ENCODE measurements around the gene SUSD1. TPM values are rescaled to one million over a fixed set of nuclear protein-coding genes. Genes with fewer than 3 reads are reported as not detected.
"Not testable (repeated sequence)": the region's sequence is repeated elsewhere in the genome, so short reads cannot be mapped to it uniquely, and the experiment has no call there.

The SUSD1 gene
- polyA plus RNA-seq, 1 donor = 9.7 TPM

GRCh38 chr9:112173489-112174221, 1.4 kb downstream of the SUSD1 start:
- no peak for DNase-seq (ENCODE audit: low read depth)

DNA sequence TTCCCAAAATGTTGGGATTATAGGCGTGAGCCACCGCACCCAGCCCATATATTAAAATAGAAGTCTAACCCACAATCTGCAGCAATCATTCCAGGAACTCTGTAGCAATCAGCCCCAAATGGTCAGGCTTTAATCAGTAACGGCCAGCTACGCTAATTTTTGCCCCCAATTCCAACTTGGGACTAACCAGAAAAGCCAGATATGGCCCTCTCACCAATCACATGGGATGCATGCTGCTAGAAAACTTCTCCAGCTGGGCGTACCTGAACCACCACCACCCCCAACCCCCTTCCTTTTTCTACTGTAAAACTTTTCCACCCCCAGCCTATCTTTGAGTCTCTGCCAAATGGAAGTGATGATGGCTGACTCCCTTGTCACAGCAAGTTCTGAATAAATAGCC, 4.1 kb downstream of the SUSD1 start:
- no peak for DNase-seq (ENCODE audit: low read depth)

GRCh38 chr9:112170235-112170634, 4.9 kb downstream of the SUSD1 start:
- no peak for DNase-seq (ENCODE audit: low read depth)

DNA sequence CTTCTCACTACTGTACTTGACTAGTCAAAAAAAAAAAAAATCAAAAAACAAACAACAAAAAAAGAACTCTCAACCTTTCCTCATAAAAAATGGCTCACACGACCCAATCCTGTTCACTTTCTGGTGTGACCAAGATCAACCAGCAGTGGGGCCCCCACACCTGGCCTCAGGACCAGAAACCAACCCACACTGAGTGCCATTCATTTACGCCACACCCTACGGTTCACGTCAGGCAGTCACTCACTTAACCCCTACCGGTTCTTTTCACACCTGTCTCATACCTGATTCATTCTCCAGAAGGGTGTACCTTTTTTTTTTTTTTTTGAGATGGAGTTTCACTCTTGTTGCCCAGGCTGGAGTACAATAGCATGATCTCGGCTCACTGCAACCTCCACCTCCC, 5.7 kb downstream of the SUSD1 start:
- no peak for DNase-seq (ENCODE audit: low read depth)

DNA sequence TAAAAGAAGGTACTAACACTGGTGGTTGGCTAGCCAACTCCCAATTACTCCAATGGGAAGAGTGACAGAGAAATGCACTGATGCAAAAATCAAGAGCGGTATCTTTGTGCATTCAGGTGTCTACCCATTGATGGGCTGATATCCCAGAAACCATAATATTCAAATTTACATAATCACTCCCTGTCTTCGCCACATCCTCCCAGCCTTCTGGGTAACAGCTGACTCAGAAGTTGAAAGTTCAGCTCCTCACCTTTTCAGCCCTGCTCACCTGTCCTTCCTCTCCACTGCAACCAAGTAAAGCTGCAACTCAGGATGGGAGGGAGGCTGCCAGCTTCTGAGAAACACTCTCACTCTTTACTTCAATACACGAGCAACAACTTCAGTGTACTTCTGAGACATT, 6.9 kb downstream of the SUSD1 start:
- DNase-seq (ENCODE audit: low read depth) = no peak

GRCh38 chr9:112166176-112167140, 8.6 kb downstream of the SUSD1 start:
- DNase-seq (ENCODE audit: low read depth) = no peak

GRCh38 chr9:112162621-112163413, 12.3 kb downstream of the SUSD1 start:
- DNase-seq (ENCODE audit: low read depth) = no peak

GRCh38 chr9:112159781-112160180, 15.3 kb downstream of the SUSD1 start:
- no peak for DNase-seq (ENCODE audit: low read depth)

DNA sequence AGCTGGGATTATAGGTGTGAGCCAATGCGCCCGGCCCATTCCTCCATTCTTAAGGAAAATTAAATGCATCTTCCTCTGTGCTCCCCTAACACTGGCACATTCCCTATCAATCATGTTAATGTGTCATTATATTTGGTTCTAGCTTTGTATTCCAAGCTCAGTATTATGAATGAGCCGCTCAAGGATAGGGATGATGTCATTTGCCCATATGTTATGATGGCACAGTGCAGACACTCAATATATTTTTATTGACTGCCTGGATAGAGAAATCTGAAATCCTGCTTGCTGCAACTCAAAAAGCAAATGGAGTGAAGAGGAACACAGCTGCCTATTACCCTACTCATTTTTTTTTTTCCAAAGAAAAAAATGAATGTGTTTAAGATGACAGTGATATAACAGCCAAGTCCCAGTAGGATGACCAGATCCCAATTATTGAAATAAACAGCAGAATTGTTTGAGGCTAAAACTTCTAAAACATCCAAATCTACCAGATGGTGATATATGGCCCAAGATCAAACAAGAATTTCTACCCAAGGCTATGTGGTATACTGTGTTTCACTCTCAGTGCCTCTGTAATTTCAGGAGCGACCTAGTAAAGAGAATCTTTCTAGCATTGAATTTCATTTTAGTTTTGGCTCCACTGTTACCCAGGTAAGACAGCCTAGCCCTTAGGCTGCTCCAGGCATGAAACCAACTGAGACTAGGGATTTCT, 16.3 kb downstream of the SUSD1 start:
- DNase-seq (ENCODE audit: low read depth) = no peak

DNA sequence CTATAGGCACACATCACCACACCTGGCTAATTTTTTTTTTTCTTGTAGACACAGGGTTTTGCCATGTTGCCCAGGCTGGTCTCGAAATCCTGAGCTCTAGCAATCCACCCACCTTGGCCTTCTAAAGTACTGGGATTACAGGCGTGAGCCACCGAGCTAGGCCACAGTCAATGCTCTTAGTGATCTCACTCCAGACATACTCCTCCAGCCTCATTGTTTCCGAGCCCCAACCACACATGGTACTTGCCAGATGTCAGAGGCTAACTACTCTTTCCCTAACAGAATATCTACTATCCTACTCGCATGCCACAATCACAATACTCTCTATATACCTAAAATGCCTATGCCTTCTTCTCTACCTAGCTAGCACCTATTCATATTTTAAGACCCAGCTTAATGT, 17.1 kb downstream of the SUSD1 start:
- no peak for DNase-seq (ENCODE audit: low read depth)

- no peak for DNase-seq (ENCODE audit: low read depth)
These were observed 18.0 kb downstream of the SUSD1 start for GRCh38 chr9:112157087-112157486.

- DNase-seq (ENCODE audit: low read depth) = no peak
These were observed 25.9 kb downstream of the SUSD1 start for GRCh38 chr9:112149211-112149610.

DNA sequence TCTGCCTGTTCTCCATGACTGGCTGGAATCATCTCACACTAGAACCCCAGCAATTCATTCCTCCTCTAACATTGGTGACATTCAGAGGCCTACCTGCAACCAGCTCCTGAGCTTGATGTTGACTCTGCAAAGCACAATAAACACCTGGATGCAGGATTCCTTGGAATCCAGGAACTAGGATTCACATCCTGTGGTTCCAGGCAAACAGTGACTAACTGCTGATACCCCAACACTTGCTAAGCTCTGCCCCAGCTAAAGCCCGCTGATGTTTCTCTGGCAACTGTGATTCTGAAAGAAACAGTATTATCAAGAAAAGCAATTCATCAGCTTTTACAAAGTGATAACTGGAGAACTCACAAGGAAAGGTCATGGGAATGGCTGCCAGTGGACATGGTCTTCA, 29.2 kb downstream of the SUSD1 start:
- DNase-seq (ENCODE audit: low read depth) = no peak

DNA sequence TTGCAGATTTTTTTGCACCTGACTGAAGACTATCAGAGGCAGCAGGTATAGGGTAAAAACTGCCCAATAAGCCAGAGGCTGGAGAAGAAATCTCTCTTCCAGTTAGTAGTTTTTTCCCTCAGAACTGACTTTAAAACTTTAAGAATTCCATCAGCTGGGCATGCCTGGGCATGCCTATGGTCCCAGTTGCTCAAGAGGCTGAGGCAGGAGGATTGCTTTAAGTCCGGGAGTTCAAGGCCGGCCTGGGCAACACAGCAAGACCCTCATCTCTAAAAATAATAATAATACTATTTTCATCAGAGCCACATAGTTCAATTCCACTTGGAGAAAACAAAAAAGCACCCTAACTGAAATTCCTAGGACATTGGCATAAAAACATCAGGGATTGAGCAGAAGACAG, 30.3 kb downstream of the SUSD1 start:
- no peak for DNase-seq (ENCODE audit: low read depth)

- DNase-seq (ENCODE audit: low read depth) = no peak
These were observed 32.7 kb downstream of the SUSD1 start for GRCh38 chr9:112142420-112142819.

GRCh38 chr9:112140936-112141335, 34.2 kb downstream of the SUSD1 start:
- DNase-seq (ENCODE audit: low read depth) = no peak

- DNase-seq (ENCODE audit: low read depth) = no peak
These were observed 38.0 kb downstream of the SUSD1 start for GRCh38 chr9:112137066-112137465.

DNA sequence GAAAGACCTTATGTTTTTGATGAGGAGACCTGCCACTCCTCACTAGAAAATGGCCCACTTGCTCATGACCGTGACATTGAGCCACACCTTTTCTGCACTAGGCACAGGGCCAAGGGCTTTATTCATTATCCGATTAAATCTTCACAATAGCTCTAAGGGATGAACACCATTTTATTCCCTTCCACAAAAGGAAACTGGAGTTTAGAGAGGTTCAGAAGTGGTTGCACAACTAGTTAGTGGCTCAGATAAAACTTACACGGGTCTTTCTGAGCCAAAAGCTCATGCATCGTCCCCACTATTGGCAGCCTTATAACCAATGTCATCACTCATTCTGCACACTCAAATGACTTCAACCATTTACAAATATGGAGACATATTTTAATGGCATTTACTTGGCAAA, 39.4 kb downstream of the SUSD1 start:
- DNase-seq (ENCODE audit: low read depth) = no peak

- DNase-seq (ENCODE audit: low read depth) = not testable (repeated sequence)
These were observed 41.3 kb downstream of the SUSD1 start for GRCh38 chr9:112133806-112134205.

DNA sequence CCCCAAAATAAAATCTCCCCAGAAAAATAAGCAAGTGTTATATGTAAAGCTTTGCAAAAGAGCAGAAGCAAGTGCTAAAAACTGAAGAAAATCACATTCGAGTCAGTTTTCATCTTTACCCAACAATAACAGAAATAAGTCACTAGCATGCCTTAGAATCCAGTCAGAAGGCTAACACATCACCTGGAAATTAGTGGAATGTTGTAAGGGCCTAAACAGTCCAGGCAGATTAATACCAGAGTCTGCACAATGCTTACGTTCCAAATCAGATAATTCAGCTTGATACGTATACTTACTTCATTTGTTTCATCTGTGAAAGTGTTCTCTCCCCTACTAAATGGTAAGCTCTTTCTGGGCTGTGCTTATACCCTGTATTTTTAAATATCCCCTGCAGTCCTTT, 42.7 kb downstream of the SUSD1 start:
- no peak for DNase-seq (ENCODE audit: low read depth)

DNA sequence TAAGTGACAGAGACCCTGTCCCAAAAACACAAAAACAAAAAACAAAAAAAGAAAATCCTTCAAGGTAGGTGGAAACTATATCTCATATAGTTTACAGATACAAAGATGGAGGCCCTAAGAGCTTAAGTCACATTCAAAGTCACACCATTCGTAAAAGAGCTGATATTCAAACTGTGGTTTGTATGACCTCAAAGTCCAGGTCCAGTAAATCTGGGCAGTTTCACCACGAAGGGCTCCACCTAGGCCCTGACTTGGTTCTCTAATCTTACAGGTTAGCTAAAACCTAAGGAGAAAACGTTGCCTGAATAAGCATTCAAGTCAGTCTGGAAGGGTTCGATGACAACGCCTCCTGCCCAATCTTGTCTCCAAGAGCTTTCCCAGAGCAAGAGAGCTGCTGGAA, 44.1 kb downstream of the SUSD1 start:
- DNase-seq (ENCODE audit: low read depth) = no peak
